SU-DHL-6 (cell line): ENCODE data around the gene PDCL3.

Source experiments
- H2AFZ ChIP-seq: fragments of 200-600 bp; sonication (generic); 2 replicates; pipeline ENCODE4 v1.6.1; 2014; ENCODE audit warnings: low read depth, mild to moderate bottlenecking, moderate library complexity, mixed read lengths, antibody characterized with exemption, low read length; ENCODE audit not compliant: severe bottlenecking
- H3F3A ChIP-seq: fragments of 200-600 bp; shearing (Covaris generic); 2 replicates; pipeline ENCODE4 v1.6.0; 2016; ENCODE audit warnings: antibody characterized with exemption, mild to moderate bottlenecking; ENCODE audit not compliant: insufficient read depth
- H3K27ac ChIP-seq: fragments of 200-600 bp; sonication (generic); 2 replicates; pipeline ENCODE4 v1.5.1; 2016; ENCODE audit warnings: low read depth, mild to moderate bottlenecking, low read length, moderate library complexity, mixed read lengths
- H3K27me3 ChIP-seq: fragments of 200-600 bp; sonication (generic), shearing (Covaris generic); 2 replicates; pipeline ENCODE4 v1.6.0; 2014; ENCODE audit warnings: mild to moderate bottlenecking, low read length
- H3K36me3 ChIP-seq: fragments of 200-600 bp; sonication (generic); 2 replicates; pipeline ENCODE4 v1.6.1; 2014; ENCODE audit warnings: mild to moderate bottlenecking, low read length, mixed read lengths
- H3K4me2 ChIP-seq: fragments of 300-600, 200-600 bp; shearing (Covaris generic), sonication (generic); 2 replicates; pipeline ENCODE4 v1.6.0; 2014; ENCODE audit warnings: low read length, low read depth, mild to moderate bottlenecking; ENCODE audit not compliant: poor library complexity, severe bottlenecking
- H3K4me3 ChIP-seq: fragments of 200-600 bp; sonication (generic); 2 replicates; pipeline ENCODE4 v1.5.1; 2014; ENCODE audit warnings: antibody characterized with exemption, low read length, mild to moderate bottlenecking, mixed read lengths; ENCODE audit not compliant: insufficient read depth, poor library complexity, severe bottlenecking
- H3K79me2 ChIP-seq: fragments of 200-600 bp; sonication (generic); 2 replicates; pipeline ENCODE4 v1.6.1; 2014; ENCODE audit warnings: mild to moderate bottlenecking, low read length, moderate library complexity; ENCODE audit not compliant: insufficient read depth
- H3K9ac ChIP-seq: fragments of 200-600 bp; sonication (generic); 2 replicates; pipeline ENCODE4 v1.7.0; 2014; ENCODE audit warnings: mild to moderate bottlenecking, low read length
- H3K9me2 ChIP-seq: fragments of 200-600 bp; sonication (generic); replicated peaks from 2 replicates; pipeline ENCODE4 v1.6.1; 2014; ENCODE audit warnings: low read length; ENCODE audit not compliant: insufficient read depth
- H3K9me3 ChIP-seq: fragments of 200-600 bp; sonication (generic); 2 replicates; pipeline ENCODE4 v1.6.1; 2014; ENCODE audit warnings: low read length, mixed read lengths; ENCODE audit not compliant: insufficient read depth
- H4K20me1 ChIP-seq: fragments of 200-600 bp; sonication (generic); 2 replicates; pipeline ENCODE4 v1.6.1; 2014; ENCODE audit warnings: low read depth, mild to moderate bottlenecking, antibody characterized with exemption, low read length, moderate library complexity, mixed read lengths
- CTCF ChIP-seq: fragments of 200-600 bp; sonication (generic); IDR thresholded peaks from one replicate; pipeline ENCODE4 v1.5.1; 2017; ENCODE audit warnings: antibody characterized with exemption, mild to moderate bottlenecking, low read length, moderate library complexity; ENCODE audit not compliant: insufficient read depth, poor library complexity, severe bottlenecking
- EZH2phosphoT487 ChIP-seq: fragments of 200-600 bp; sonication (generic), shearing (Covaris generic); conservative IDR thresholded peaks from 2 replicates; pipeline ENCODE4 v1.6.1; 2018; ENCODE audit warnings: mild to moderate bottlenecking, antibody characterized with exemption, low read length, moderate library complexity, mixed read lengths

Gene PDCL3

GRCh38 chr2:100577777-100578176, 15.0 kb downstream of the PDCL3 start:
- Histone ChIP-seq H3K79me2 (no peaks in the 10 kb centered on the region), H4K20me1 (no peaks in the 10 kb centered on the region), H3K27me3 (no peaks in the 10 kb centered on the region), H3F3A (no peaks in the 10 kb centered on the region), H3K9me3 (no peaks in the 10 kb centered on the region), H3K36me3 (peaks cover 3% of the 10 kb centered on the region; the same call in 1 of the 2 replicates), H3K9ac (no peak overlapping the region), H3K4me2 (no peak overlapping the region), H3K9me2 (no peaks in the 10 kb centered on the region), H2AFZ (no peak overlapping the region), H3K27ac (no peak overlapping the region), H3K4me3 (no peak overlapping the region)
- TF ChIP-seq CTCF (no peak), EZH2phosphoT487 (no peak)

- H3K9ac ChIP-seq = no peak overlapping the region
- peak overlapping the region; percentile 24 for H3K4me2 ChIP-seq
These were observed 17.8 kb downstream of the PDCL3 start for GRCh38 chr2:100580367-100581276.

GRCh38 chr2:100581277-100581612, 18.5 kb downstream of the PDCL3 start:
- Histone ChIP-seq H4K20me1 (no peaks in the 10 kb centered on the region), H3K4me3 (no peak overlapping the region), H3K27ac (peak overlapping the region; percentile 6; the same call in 1 of the 2 replicates), H3K27me3 (no peaks in the 10 kb centered on the region), H3K9ac (no peak overlapping the region), H3K36me3 (0 out of 2 replicates have a peak, but pooled peaks cover 3% of the 10 kb centered on the region), H3F3A (no peaks in the 10 kb centered on the region), H2AFZ (no peak overlapping the region), H3K9me3 (no peaks in the 10 kb centered on the region), H3K79me2 (no peaks in the 10 kb centered on the region), H3K4me2 (no peak overlapping the region), H3K9me2 (no peaks in the 10 kb centered on the region)
- no peak for TF ChIP-seq CTCF
- TF ChIP-seq EZH2phosphoT487 = no peak

More at GRCh38 chr2:100580367-100581276, 17.8 kb downstream of the PDCL3 start:
- peak overlapping the region; percentile 63 for H2AFZ ChIP-seq
- no peaks in the 10 kb centered on the region for H3K27me3 ChIP-seq
- H3K4me3 ChIP-seq = no peak overlapping the region
- H3K36me3 ChIP-seq = 0 out of 2 replicates have a peak, but pooled peaks cover 3% of the 10 kb centered on the region
- H3K9me3 ChIP-seq = no peaks in the 10 kb centered on the region
- peak overlapping the region; percentile 6 for H3K27ac ChIP-seq
- H3K79me2 ChIP-seq = no peaks in the 10 kb centered on the region
- no peaks in the 10 kb centered on the region for H4K20me1 ChIP-seq
- no peaks in the 10 kb centered on the region for H3F3A ChIP-seq
- TF ChIP-seq CTCF (no peak), EZH2phosphoT487 (no peak)
- H3K9me2 ChIP-seq = no peaks in the 10 kb centered on the region
